ENCODE results near the gene SENP2. TPM values are rescaled to one million over a fixed set of nuclear protein-coding genes. Genes with fewer than 3 reads are reported as not detected.
A peak's percentile ranks its signal among the peaks of the same experiment; 100 is the strongest.

The SENP2 gene
- total and polyA plus RNA-seq, 3 experiments from 2014 or later, result 15.3 to 41.5 (median 41.2) TPM

GRCh38 chr3:185645596-185646381 lies 59.7 kb downstream of the SENP2 start:
- H3K36me3 Mint-ChIP-seq, result no peaks in the 10 kb centered on the region
- CTCF ChIA-PET, result no interaction called here
- Histone ChIP-seq H3K27me3 (ENCODE audit: insufficient read depth, low read length, poor library complexity, severe bottlenecking) (no peaks in the 10 kb centered on the region), H3K4me3 (ENCODE audit: low read length) (no peak overlapping the region), H3K27ac (ENCODE audit: low read depth, low read length) (no peak overlapping the region), H3K9me3 (ENCODE audit: low read length) (no peaks in the 10 kb centered on the region), H3K4me1 (ENCODE audit: insufficient read depth, low read length) (no peaks in the 10 kb centered on the region), H3K36me3 (ENCODE audit: insufficient read depth, low read length) (no peaks in the 10 kb centered on the region)
- POLR2A ChIA-PET, result no interaction called here
- DNase-seq, result no peak
- H3K27ac Mint-ChIP-seq, result no peak overlapping the region
- no peaks in the 10 kb centered on the region for H3K9me3 Mint-ChIP-seq
- H3K4me3 Mint-ChIP-seq, result no peak overlapping the region
- peaks cover 11 to 37% of the 10 kb centered on the region in 2 donors for H3K27me3 Mint-ChIP-seq
- no peaks in the 10 kb centered on the region for H3K4me1 Mint-ChIP-seq

- ChIA-PET POLR2A (no interaction called here), CTCF (no interaction called here)
- Histone ChIP-seq H3K27ac (ENCODE audit: low read depth, low read length) (no peak overlapping the region), H3K4me1 (ENCODE audit: insufficient read depth, low read length) (no peaks in the 10 kb centered on the region), H3K36me3 (ENCODE audit: insufficient read depth, low read length) (no peaks in the 10 kb centered on the region), H3K9me3 (ENCODE audit: low read length) (no peaks in the 10 kb centered on the region), H3K4me3 (ENCODE audit: low read length) (no peak overlapping the region), H3K27me3 (ENCODE audit: insufficient read depth, low read length, poor library complexity, severe bottlenecking) (no peaks in the 10 kb centered on the region)
- Mint-ChIP-seq H3K36me3 (no peaks in the 10 kb centered on the region), H3K27me3 (peaks cover 11 to 37% of the 10 kb centered on the region in 2 donors), H3K9me3 (no peaks in the 10 kb centered on the region), H3K4me1 (no peaks in the 10 kb centered on the region), H3K4me3 (no peak overlapping the region), H3K27ac (no peak overlapping the region)
- no peak for DNase-seq
These were observed 60.5 kb downstream of the SENP2 start for GRCh38 chr3:185646382-185647133.

- peaks cover 11 to 34% of the 10 kb centered on the region in 2 donors for H3K27me3 Mint-ChIP-seq
- H3K27ac Mint-ChIP-seq, result peak overlapping the region in 1 of 8 donors; percentile 74
- H3K9me3 Mint-ChIP-seq, result no peaks in the 10 kb centered on the region
- H3K4me1 ChIP-seq (ENCODE audit: insufficient read depth, low read length), result no peaks in the 10 kb centered on the region
- no peaks in the 10 kb centered on the region for H3K36me3 Mint-ChIP-seq
- H3K4me3 Mint-ChIP-seq, result no peak overlapping the region
- POLR2A ChIA-PET, result no interaction called here
- H3K4me1 Mint-ChIP-seq, result no peaks in the 10 kb centered on the region
- H3K9me3 ChIP-seq (ENCODE audit: low read length), result no peaks in the 10 kb centered on the region
- CTCF ChIA-PET, result no interaction called here
- H3K27ac ChIP-seq (ENCODE audit: low read depth, low read length), result no peak overlapping the region
- H3K4me3 ChIP-seq (ENCODE audit: low read length), result no peak overlapping the region
- H3K27me3 ChIP-seq (ENCODE audit: insufficient read depth, low read length, poor library complexity, severe bottlenecking), result no peaks in the 10 kb centered on the region
- no peaks in the 10 kb centered on the region for H3K36me3 ChIP-seq (ENCODE audit: insufficient read depth, low read length)
- DNase-seq, result no peak
These were observed 61.2 kb downstream of the SENP2 start for GRCh38 chr3:185647134-185647879.

GRCh38 chr3:185647880-185648210 lies 61.8 kb downstream of the SENP2 start:
- peaks cover 11 to 34% of the 10 kb centered on the region in 2 donors for H3K27me3 Mint-ChIP-seq
- Histone ChIP-seq H3K9me3 (ENCODE audit: low read length) (no peaks in the 10 kb centered on the region), H3K4me1 (ENCODE audit: insufficient read depth, low read length) (no peaks in the 10 kb centered on the region), H3K27ac (ENCODE audit: low read depth, low read length) (no peak overlapping the region), H3K36me3 (ENCODE audit: insufficient read depth, low read length) (no peaks in the 10 kb centered on the region), H3K27me3 (ENCODE audit: insufficient read depth, low read length, poor library complexity, severe bottlenecking) (no peaks in the 10 kb centered on the region), H3K4me3 (ENCODE audit: low read length) (no peak overlapping the region)
- no peaks in the 10 kb centered on the region for H3K36me3 Mint-ChIP-seq
- H3K4me3 Mint-ChIP-seq, result no peak overlapping the region
- POLR2A ChIA-PET, result no interaction called here
- no peak overlapping the region for H3K27ac Mint-ChIP-seq
- H3K9me3 Mint-ChIP-seq, result no peaks in the 10 kb centered on the region
- H3K4me1 Mint-ChIP-seq, result no peaks in the 10 kb centered on the region
- DNase-seq, result no peak
- CTCF ChIA-PET, result no interaction called here

- ChIA-PET CTCF (interaction anchor here (2.1 kb wide), 1 partner anchor 12 kb away, joined by 6 read pairs; no protein-coding TSS in a partner anchor), POLR2A (no interaction called here)
- H3K9me3 ChIP-seq (ENCODE audit: low read length), result no peaks in the 10 kb centered on the region
- no peak overlapping the region for H3K27ac Mint-ChIP-seq
- H3K9me3 Mint-ChIP-seq, result no peaks in the 10 kb centered on the region
- H3K27me3 ChIP-seq (ENCODE audit: insufficient read depth, low read length, poor library complexity, severe bottlenecking), result no peaks in the 10 kb centered on the region
- H3K4me3 Mint-ChIP-seq, result no peak overlapping the region
- DNase-seq, result no peak
- no peaks in the 10 kb centered on the region for H3K36me3 ChIP-seq (ENCODE audit: insufficient read depth, low read length)
- no peak overlapping the region for H3K4me3 ChIP-seq (ENCODE audit: low read length)
- H3K27me3 Mint-ChIP-seq, result peaks cover 11 to 34% of the 10 kb centered on the region in 2 donors
- no peaks in the 10 kb centered on the region for H3K36me3 Mint-ChIP-seq
- no peaks in the 10 kb centered on the region for H3K4me1 ChIP-seq (ENCODE audit: insufficient read depth, low read length)
- no peaks in the 10 kb centered on the region for H3K4me1 Mint-ChIP-seq
- no peak overlapping the region for H3K27ac ChIP-seq (ENCODE audit: low read depth, low read length)
These were observed 62.3 kb downstream of the SENP2 start for GRCh38 chr3:185648396-185648795.

- POLR2A ChIA-PET, result no interaction called here
- H3K4me3 Mint-ChIP-seq, result no peak overlapping the region
These were observed 63.3 kb downstream of the SENP2 start for GRCh38 chr3:185649414-185649813.

GRCh38 chr3:185651971-185652370 lies 65.9 kb downstream of the SENP2 start:
- H3K9me3 Mint-ChIP-seq, result no peaks in the 10 kb centered on the region
- no peaks in the 10 kb centered on the region for H3K4me1 Mint-ChIP-seq
- ChIA-PET POLR2A (no interaction called here), CTCF (interaction anchor here (2.0 kb wide), 1 partner anchor 8 kb away, joined by 9 read pairs; no protein-coding TSS in a partner anchor)
- H3K4me1 ChIP-seq (ENCODE audit: insufficient read depth, low read length), result no peaks in the 10 kb centered on the region
- H3K36me3 ChIP-seq (ENCODE audit: insufficient read depth, low read length), result no peaks in the 10 kb centered on the region
- no peak overlapping the region for H3K27ac Mint-ChIP-seq
- H3K27me3 Mint-ChIP-seq, result peaks cover 5 to 18% of the 10 kb centered on the region in 2 donors
- no peak overlapping the region for H3K4me3 ChIP-seq (ENCODE audit: low read length)
- no peaks in the 10 kb centered on the region for H3K36me3 Mint-ChIP-seq
- no peak for DNase-seq
- H3K27ac ChIP-seq (ENCODE audit: low read depth, low read length), result no peak overlapping the region
- H3K4me3 Mint-ChIP-seq, result no peak overlapping the region
- H3K27me3 ChIP-seq (ENCODE audit: insufficient read depth, low read length, poor library complexity, severe bottlenecking), result no peaks in the 10 kb centered on the region
- H3K9me3 ChIP-seq (ENCODE audit: low read length), result no peaks in the 10 kb centered on the region

More at GRCh38 chr3:185649414-185649813, 63.3 kb downstream of the SENP2 start:
- Mint-ChIP-seq H3K4me1 (no peaks in the 10 kb centered on the region), H3K9me3 (no peaks in the 10 kb centered on the region), H3K36me3 (no peaks in the 10 kb centered on the region), H3K27ac (no peak overlapping the region), H3K27me3 (peaks cover 9 to 34% of the 10 kb centered on the region in 2 donors)
- Histone ChIP-seq H3K4me1 (ENCODE audit: insufficient read depth, low read length) (no peaks in the 10 kb centered on the region), H3K36me3 (ENCODE audit: insufficient read depth, low read length) (no peaks in the 10 kb centered on the region), H3K27me3 (ENCODE audit: insufficient read depth, low read length, poor library complexity, severe bottlenecking) (no peaks in the 10 kb centered on the region), H3K27ac (ENCODE audit: low read depth, low read length) (no peak overlapping the region), H3K4me3 (ENCODE audit: low read length) (no peak overlapping the region), H3K9me3 (ENCODE audit: low read length) (no peaks in the 10 kb centered on the region)
- CTCF ChIA-PET, result interaction anchor here (1.4 to 2.1 kb wide), 2 partner anchors 10 to 11 kb away, joined by 3 to 6 read pairs; no protein-coding TSS in a partner anchor
- DNase-seq, result no peak

All from CD8-positive, alpha-beta memory T cell (primary cell).